Measurements from ENCODE around the gene C2CD4B. TPM values are rescaled to one million over a fixed set of nuclear protein-coding genes. Genes with fewer than 3 reads are reported as not detected.

Gene C2CD4B
- total RNA-seq, 4 donors from 2014 or later = 1.2 to 6.7 (median 2.5) TPM

DNA sequence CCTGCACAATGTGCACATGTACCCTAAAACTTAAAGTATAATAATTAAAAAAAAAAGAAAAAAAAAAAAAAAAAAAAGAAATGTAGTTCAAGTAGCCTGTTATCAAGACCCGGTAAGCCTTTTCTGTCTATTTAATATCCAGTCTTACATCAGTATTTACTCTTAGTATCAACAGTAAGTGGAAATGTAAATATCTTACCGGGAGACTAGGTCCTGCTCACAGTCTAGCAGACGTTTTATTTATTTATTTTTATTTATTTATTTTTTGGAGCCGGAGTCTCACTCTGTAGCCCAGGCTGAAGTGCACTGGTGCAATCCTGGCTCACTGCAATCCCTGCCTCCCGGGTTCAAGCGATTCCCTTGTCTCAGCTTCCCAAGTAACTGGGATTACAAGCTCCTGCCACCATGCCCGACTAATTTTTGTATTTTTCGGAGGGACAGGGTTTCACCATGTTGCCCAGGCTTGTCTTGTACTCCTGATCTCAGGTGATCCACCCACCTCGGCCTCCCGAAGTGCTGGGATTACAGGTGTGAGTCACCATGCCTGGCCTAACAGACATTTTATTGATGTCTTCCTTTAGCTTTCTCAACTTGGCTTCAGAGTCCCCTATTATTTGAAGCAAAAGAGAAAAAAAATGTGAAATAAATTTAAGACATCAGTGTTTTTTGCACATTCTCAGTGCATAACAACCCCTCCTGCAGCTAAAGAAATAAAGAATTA, 19.9 kb downstream of the C2CD4B start:
- Histone ChIP-seq H3K27me3 (no peaks in the 10 kb centered on the region), H3K9me3 (no peaks in the 10 kb centered on the region), H3K36me3 (no peaks in the 10 kb centered on the region), H3K27ac (no peak overlapping the region), H3K4me3 (replicated peaks in 1 of 3) (no peak overlapping the region), H3K4me1 (no peaks in the 10 kb centered on the region)
- 90 to 93% methylated on average over 10 of the region's 10 CpGs for WGBS, 2 donors
- no peak for DNase-seq
- intact Hi-C loops (cut with DNase I) = no loop called here
- no peak for TF ChIP-seq POLR2A (IDR thresholded peaks at IDR 0.05)

DNA sequence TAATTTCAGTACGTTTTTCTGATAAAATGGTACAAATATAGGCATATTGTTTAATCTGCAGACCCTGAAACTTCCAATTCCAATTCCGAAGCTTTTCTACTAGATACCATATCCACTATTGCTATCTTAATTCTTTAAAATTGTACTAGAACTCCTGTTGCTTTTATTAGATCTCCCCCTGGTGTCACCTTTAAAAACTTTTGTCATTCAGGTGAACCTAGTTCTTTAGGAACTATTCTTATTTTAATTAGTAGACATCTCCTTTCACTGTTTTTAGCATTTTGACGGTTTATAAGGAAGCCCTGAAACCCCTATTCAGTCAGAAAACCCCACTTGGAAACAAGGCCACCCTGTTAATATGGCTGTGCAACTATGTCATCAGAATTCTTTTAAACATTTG, 22.3 kb downstream of the C2CD4B start:
- WGBS, 2 donors = 87 to 92% methylated on average over 3 of the region's 3 CpGs
- Histone ChIP-seq H3K27me3 (no peaks in the 10 kb centered on the region), H3K9me3 (no peaks in the 10 kb centered on the region), H3K36me3 (no peaks in the 10 kb centered on the region), H3K4me3 (replicated peaks in 1 of 3) (no peak overlapping the region), H3K27ac (no peak overlapping the region), H3K4me1 (no peaks in the 10 kb centered on the region)
- intact Hi-C loops (cut with DNase I) = no loop called here
- TF ChIP-seq, protein P1, sequence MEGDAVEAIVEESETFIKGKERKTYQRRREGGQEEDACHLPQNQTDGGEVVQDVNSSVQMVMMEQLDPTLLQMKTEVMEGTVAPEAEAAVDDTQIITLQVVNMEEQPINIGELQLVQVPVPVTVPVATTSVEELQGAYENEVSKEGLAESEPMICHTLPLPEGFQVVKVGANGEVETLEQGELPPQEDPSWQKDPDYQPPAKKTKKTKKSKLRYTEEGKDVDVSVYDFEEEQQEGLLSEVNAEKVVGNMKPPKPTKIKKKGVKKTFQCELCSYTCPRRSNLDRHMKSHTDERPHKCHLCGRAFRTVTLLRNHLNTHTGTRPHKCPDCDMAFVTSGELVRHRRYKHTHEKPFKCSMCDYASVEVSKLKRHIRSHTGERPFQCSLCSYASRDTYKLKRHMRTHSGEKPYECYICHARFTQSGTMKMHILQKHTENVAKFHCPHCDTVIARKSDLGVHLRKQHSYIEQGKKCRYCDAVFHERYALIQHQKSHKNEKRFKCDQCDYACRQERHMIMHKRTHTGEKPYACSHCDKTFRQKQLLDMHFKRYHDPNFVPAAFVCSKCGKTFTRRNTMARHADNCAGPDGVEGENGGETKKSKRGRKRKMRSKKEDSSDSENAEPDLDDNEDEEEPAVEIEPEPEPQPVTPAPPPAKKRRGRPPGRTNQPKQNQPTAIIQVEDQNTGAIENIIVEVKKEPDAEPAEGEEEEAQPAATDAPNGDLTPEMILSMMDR (IDR thresholded peaks at IDR 0.05) = no peak
- no peak for TF ChIP-seq POLR2A (IDR thresholded peaks at IDR 0.05)
- no peak for DNase-seq

DNA sequence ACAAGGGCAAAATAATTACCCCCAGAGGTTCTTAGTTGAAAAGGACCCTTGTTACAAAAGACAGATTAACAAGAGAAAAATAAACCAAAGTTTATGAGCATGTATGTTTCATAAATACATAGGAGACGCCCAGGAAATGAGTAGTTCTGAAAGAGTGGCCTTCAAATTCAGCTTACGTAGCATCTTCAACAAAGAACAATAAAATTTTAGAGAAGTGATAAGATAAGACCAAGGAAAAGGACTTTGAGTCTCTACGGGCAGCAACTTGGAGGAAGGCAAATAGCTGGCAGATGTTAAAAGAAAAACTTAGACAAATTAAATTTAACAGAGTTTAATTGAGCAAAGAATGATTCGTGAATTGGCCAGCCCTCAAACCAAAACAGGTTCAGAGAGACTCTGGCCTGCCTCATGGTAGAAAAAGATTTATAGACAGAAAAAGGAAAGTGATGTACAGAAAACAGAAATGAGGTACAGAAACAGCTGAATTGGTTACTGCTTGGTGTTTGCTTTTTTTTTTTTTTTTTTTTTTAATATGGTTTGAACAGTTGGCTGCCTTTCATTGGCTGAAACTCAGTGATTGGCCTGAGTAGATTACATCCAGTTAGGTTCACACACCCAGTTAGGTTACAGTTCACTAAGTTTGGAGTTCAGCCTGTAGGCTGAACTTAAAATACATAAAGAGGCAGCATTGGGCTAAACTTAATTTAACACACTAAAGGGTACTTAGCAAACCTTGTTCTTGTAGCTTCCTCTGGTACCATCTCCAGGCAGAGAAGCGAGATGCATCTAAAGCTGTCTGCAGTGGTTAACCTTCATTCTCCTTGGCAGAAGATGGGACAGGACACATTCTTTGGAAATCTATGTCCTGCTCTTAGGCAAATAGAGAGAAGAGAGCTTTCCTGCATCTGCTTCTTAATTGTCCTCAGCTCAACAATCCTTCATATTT, 23.2 kb downstream of the C2CD4B start:
- no peaks in the 10 kb centered on the region for H3K27me3 ChIP-seq
- intact Hi-C loops (cut with DNase I) = no loop called here
- H3K4me3 ChIP-seq (replicated peaks in 1 of 3) = no peak overlapping the region
- no peaks in the 10 kb centered on the region for H3K9me3 ChIP-seq
- TF ChIP-seq, protein P1 (IDR thresholded peaks at IDR 0.05) = no peak
- no peak for TF ChIP-seq POLR2A (IDR thresholded peaks at IDR 0.05)
- H3K27ac ChIP-seq = no peak overlapping the region
- peak in 1 of 2 donors; percentile 8 for DNase-seq
- no peaks in the 10 kb centered on the region for H3K4me1 ChIP-seq
- 66 to 84% methylated on average over 5 of the region's 5 CpGs for WGBS, 2 donors
- no peaks in the 10 kb centered on the region for H3K36me3 ChIP-seq

DNA sequence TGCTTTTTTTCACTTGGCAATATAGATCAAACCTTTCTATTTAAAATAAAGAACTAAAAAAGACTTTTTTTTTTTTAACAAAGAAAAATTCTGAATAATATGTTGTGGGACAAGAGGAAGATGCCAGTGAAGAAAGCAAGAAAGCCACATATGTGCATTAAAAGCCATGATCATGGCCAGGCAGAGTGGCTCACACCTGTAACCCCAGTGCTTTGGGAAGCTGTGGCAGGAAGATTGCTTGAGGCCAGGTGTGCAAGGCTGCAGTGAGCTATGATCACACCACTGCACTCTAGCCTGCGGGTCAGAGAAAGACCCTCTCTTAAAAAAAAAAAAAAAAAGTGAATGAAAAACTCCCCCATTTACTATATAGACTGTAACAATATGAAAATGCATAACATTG, 23.9 kb downstream of the C2CD4B start:
- intact Hi-C loops (cut with DNase I) = no loop called here
- no peak for DNase-seq
- 81 to 86% methylated on average over 1 of the region's 1 CpG for WGBS, 2 donors

DNA sequence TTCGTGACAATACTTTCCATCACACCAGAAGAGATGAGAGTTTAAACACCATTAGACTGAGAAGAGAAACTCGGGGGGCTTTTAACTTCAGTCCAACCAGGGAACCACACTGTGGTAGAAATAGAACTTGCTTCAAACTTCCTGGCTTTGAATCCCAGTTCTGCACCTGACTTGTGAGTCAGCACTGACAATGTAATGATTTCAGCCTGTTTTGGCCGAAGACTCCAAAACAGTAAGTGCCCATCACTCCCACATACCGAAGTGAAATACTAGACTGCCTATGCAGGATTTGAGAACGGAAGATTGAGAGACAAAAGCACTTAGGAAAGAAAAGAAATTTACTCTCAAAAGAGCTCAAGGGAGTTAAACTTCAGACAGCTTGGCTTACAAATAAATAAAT, 27.0 kb downstream of the C2CD4B start:
- 77 to 84% methylated on average over 5 of the region's 5 CpGs for WGBS, 2 donors
- no peak for DNase-seq
- peaks cover 8 to 11% of the 10 kb centered on the region in 2 donors for H3K4me1 ChIP-seq

More for the DNA sequence above, 23.9 kb downstream of the C2CD4B start:
- Histone ChIP-seq H3K4me3 (replicated peaks in 1 of 3) (no peak overlapping the region), H3K27me3 (no peaks in the 10 kb centered on the region), H3K4me1 (no peaks in the 10 kb centered on the region), H3K9me3 (no peaks in the 10 kb centered on the region), H3K27ac (no peak overlapping the region), H3K36me3 (no peaks in the 10 kb centered on the region)
- no peak for TF ChIP-seq POLR2A (IDR thresholded peaks at IDR 0.05)
- TF ChIP-seq, protein P1 (IDR thresholded peaks at IDR 0.05) = no peak

More for the DNA sequence above, 27.0 kb downstream of the C2CD4B start:
- intact Hi-C loops (cut with DNase I) = no loop called here
- Histone ChIP-seq H3K27me3 (no peaks in the 10 kb centered on the region), H3K27ac (no peak overlapping the region), H3K4me3 (replicated peaks in 1 of 3) (no peak overlapping the region), H3K9me3 (no peaks in the 10 kb centered on the region), H3K36me3 (no peaks in the 10 kb centered on the region)
- TF ChIP-seq POLR2A (IDR thresholded peaks at IDR 0.05) = no peak
- TF ChIP-seq, protein P1 (IDR thresholded peaks at IDR 0.05) = no peak

All from thyroid gland (tissue), 4 donors.